ENCODE data around the gene RASAL1. TPM values are rescaled to one million over a fixed set of nuclear protein-coding genes. Genes with fewer than 3 reads are reported as not detected.

The RASAL1 gene
- total RNA-seq, 2 experiments from 2014 or later: 1.2 to 2.7 TPM

DNA sequence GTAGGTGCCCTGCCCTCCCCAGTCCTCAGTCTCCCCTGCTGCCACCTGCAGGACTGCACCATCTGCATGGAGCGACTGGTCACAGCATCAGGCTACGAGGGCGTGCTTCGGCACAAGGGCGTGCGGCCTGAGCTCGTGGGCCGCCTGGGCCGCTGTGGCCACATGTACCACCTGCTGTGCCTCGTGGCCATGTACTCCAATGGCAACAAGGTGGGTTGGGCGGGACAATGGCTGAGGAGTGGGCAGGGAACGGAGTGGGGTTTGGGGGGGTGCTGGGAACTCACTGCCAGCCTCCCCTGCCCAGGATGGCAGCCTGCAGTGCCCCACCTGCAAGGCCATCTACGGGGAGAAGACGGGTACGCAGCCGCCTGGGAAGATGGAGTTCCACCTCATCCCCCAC lies 40.8 kb downstream of the RASAL1 start:
- no peak overlapping the region for H3K27ac ChIP-seq (ENCODE audit: low read depth in 1 of 2, low read length in 2 of 2)
- ATAC-seq (ENCODE audit: poor library complexity): no peak

DNA sequence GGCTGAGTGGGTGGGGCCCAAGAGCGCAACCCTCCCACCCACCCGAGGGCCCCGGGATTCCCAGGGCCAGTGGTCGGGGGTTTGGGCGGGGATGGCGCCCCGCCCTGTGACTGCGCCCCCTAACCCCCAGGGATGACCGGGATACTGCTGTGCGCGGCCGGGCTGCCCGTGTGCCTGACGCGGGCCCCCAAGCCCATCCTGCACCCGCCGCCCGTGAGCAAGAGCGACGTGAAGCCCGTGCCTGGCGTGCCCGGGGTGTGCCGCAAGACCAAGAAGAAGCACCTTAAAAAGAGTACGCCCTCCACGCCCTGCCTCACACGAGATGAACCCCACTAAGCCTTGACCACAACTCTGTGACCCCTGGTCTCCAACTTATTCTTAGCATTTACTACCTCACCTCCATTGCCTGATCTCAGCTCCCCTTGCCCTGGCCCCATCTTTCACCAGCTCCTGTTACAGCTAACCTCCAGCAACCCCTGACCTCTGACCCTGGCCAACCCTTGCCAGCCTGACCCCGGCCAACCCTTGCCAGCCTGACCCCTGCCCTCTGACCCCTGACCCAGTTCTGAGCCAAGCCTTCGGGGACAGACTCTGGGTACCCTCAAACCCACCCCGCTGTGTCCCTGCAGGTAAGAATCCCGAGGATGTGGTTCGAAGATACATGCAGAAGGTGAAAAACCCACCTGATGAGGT lies 42.0 kb downstream of the RASAL1 start:
- CTCF ChIA-PET: no interaction called here

More for the DNA sequence above, 40.8 kb downstream of the RASAL1 start:
- Histone ChIP-seq H3K4me1 (ENCODE audit: insufficient read depth, low read length) (peaks cover 71% of the 10 kb centered on the region), H3K4me3 (ENCODE audit: low read length) (no peak overlapping the region), H3K36me3 (ENCODE audit: insufficient read depth, low read length) (peaks cover 10% of the 10 kb centered on the region), H3K27me3 (ENCODE audit: control insufficient read depth in 1 of 2, insufficient read depth in 2 of 2, low read length in 2 of 2) (no peaks in the 10 kb centered on the region), H3K9me3 (ENCODE audit: control insufficient read depth in 1 of 2, insufficient read depth in 1 of 2, low read length in 2 of 2) (no peaks in the 10 kb centered on the region)
- Mint-ChIP-seq H3K9me3 (no peaks in the 10 kb centered on the region), H3K27ac (no peak overlapping the region), H3K27me3 (no peaks in the 10 kb centered on the region), H3K4me1 (ENCODE audit: low read depth) (peaks cover 66% of the 10 kb centered on the region), H3K4me3 (no peak overlapping the region), H3K36me3 (ENCODE audit: low read depth) (peaks cover 21% of the 10 kb centered on the region)
- ChIA-PET POLR2A (no interaction called here), CTCF (no interaction called here)
- TF ChIP-seq, protein P1, sequence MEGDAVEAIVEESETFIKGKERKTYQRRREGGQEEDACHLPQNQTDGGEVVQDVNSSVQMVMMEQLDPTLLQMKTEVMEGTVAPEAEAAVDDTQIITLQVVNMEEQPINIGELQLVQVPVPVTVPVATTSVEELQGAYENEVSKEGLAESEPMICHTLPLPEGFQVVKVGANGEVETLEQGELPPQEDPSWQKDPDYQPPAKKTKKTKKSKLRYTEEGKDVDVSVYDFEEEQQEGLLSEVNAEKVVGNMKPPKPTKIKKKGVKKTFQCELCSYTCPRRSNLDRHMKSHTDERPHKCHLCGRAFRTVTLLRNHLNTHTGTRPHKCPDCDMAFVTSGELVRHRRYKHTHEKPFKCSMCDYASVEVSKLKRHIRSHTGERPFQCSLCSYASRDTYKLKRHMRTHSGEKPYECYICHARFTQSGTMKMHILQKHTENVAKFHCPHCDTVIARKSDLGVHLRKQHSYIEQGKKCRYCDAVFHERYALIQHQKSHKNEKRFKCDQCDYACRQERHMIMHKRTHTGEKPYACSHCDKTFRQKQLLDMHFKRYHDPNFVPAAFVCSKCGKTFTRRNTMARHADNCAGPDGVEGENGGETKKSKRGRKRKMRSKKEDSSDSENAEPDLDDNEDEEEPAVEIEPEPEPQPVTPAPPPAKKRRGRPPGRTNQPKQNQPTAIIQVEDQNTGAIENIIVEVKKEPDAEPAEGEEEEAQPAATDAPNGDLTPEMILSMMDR (IDR thresholded peaks at IDR 0.05): no peak
- intact Hi-C loops (cut with DNase I, micrococcal nuclease): loop anchor here in 1 of 2 experiments (5.0 kb wide), 3 partner anchors 58 to 192 kb away; no protein-coding TSS in a partner anchor
- no peak for DNase-seq

DNA sequence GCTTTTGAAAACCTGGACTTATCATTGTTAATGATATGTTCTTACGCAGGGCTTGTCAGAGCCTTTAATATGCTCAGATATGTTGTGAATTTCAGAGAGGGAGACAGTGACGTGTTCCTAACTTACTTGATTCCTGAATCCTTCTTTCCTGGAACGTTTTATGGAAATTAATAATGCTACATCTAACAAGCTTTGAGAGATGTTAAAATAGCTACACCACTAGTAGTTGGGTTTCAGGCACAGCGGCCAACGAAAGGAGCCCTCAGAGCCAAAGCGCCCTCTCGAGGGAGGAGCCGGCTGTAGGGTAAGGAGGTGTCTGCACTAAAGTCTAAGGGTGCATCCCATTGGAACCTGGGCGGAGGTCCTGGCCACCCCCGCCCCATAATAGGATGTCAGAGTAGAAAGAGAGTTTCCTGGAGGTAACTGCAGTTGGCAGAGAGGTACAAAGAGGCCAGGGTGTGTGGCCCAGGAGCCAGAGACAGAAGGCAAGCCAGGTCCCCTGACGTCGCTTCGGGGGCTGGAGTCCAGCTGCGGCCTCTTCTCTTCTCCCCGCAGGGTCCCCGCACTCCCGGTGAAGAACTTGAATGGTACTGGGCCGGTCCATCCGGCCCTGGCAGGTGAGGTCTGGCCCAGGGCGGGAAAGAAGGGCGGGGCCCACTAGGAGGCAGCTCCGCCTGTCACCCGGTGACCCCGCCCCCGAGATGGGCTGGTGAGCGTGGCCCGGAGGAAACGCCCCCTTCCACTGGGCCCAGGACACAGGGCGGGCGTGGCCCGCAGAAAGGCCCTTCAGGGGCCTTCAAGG lies 42.8 kb downstream of the RASAL1 start:
- Mint-ChIP-seq H3K4me1 (ENCODE audit: low read depth) (peaks cover 71% of the 10 kb centered on the region), H3K27me3 (no peaks in the 10 kb centered on the region), H3K27ac (peak overlapping the region; percentile 66), H3K36me3 (ENCODE audit: low read depth) (peaks cover 21% of the 10 kb centered on the region), H3K4me3 (peak overlapping the region; percentile 45), H3K9me3 (no peaks in the 10 kb centered on the region)
- POLR2A ChIA-PET: interaction anchor here (0.7 kb wide), 1 partner anchor 38 kb away, joined by 4 read pairs; no protein-coding TSS in a partner anchor
- TF ChIP-seq, protein P1 (IDR thresholded peaks at IDR 0.05): no peak
- CTCF ChIA-PET: no interaction called here
- peak in 2 of 14 experiments; percentile 16 to 33 for DNase-seq
- H3K27ac ChIP-seq (ENCODE audit: low read depth in 1 of 2, low read length in 2 of 2): no peak overlapping the region
- H3K36me3 ChIP-seq (ENCODE audit: insufficient read depth, low read length): peaks cover 10% of the 10 kb centered on the region
- no peaks in the 10 kb centered on the region for H3K27me3 ChIP-seq (ENCODE audit: control insufficient read depth in 1 of 2, insufficient read depth in 2 of 2, low read length in 2 of 2)
- no peak for ATAC-seq (ENCODE audit: poor library complexity)
- H3K9me3 ChIP-seq (ENCODE audit: control insufficient read depth in 1 of 2, insufficient read depth in 1 of 2, low read length in 2 of 2): no peaks in the 10 kb centered on the region
- peaks cover 78% of the 10 kb centered on the region for H3K4me1 ChIP-seq (ENCODE audit: insufficient read depth, low read length)
- no peak overlapping the region for H3K4me3 ChIP-seq (ENCODE audit: low read length)
- intact Hi-C loops (cut with DNase I, micrococcal nuclease): no loop called here

More for the DNA sequence above, 42.0 kb downstream of the RASAL1 start:
- intact Hi-C loops (cut with DNase I, micrococcal nuclease): no loop called here
- Mint-ChIP-seq H3K27ac (peak overlapping the region; percentile 70), H3K4me3 (no peak overlapping the region), H3K27me3 (no peaks in the 10 kb centered on the region), H3K9me3 (no peaks in the 10 kb centered on the region), H3K36me3 (ENCODE audit: low read depth) (peaks cover 21% of the 10 kb centered on the region), H3K4me1 (ENCODE audit: low read depth) (peaks cover 70% of the 10 kb centered on the region)
- no peak overlapping the region for H3K27ac ChIP-seq (ENCODE audit: low read depth in 1 of 2, low read length in 2 of 2)
- ATAC-seq (ENCODE audit: poor library complexity) (no peak), DNase-seq (no peak)
- TF ChIP-seq, protein P1 (IDR thresholded peaks at IDR 0.05): no peak
- H3K4me3 ChIP-seq (ENCODE audit: low read length): no peak overlapping the region
- H3K36me3 ChIP-seq (ENCODE audit: insufficient read depth, low read length): peaks cover 10% of the 10 kb centered on the region
- peaks cover 78% of the 10 kb centered on the region for H3K4me1 ChIP-seq (ENCODE audit: insufficient read depth, low read length)
- POLR2A ChIA-PET: no interaction called here
- H3K27me3 ChIP-seq (ENCODE audit: control insufficient read depth in 1 of 2, insufficient read depth in 2 of 2, low read length in 2 of 2): no peaks in the 10 kb centered on the region
- H3K9me3 ChIP-seq (ENCODE audit: control insufficient read depth in 1 of 2, insufficient read depth in 1 of 2, low read length in 2 of 2): no peaks in the 10 kb centered on the region

Data from CD4-positive, alpha-beta T cell (primary cell).